Right atrium auricular region (tissue), 2 donors: ENCODE data around the gene FHAD1. TPM values are rescaled to one million over a fixed set of nuclear protein-coding genes. Genes with fewer than 3 reads are reported as not detected.

Experiments
- DNase-seq: peaks from one replicate; pipeline ENCODE4 v3.0.0-alpha.2; 2019; ENCODE audit warnings: low spot score
- H3K27ac ChIP-seq, 2 donors: fragments of 200-600 bp; sonication (generic); 1 replicate in 1 of 2; 2 replicates in 1 of 2; pipeline ENCODE4 v1.5.1; 2016 to 2019
- H3K27me3 ChIP-seq, 2 donors: fragments of 200-600 bp; sonication (generic); one replicate each; pipeline versions ENCODE4 v1.5.1 to v1.6.0; 2017 to 2019
- H3K36me3 ChIP-seq: fragments of 200-600 bp; sonication (generic); one replicate; pipeline ENCODE4 v1.5.1; 2016
- H3K4me1 ChIP-seq, 2 donors: fragments of 200-600 bp; sonication (generic); one replicate each; pipeline versions ENCODE4 v1.5.1 to v1.6.0; 2017 to 2019
- H3K4me3 ChIP-seq, 2 donors: fragments of 200-600 bp; sonication (generic); 1 replicate in 1 of 2; 2 replicates in 1 of 2; pipeline ENCODE4 v1.5.1; 2017 to 2019; ENCODE audit warnings: mild to moderate bottlenecking in 1 of 2, moderate library complexity in 1 of 2
- H3K9me3 ChIP-seq, 2 donors: fragments of 200-600 bp; sonication (generic); one replicate each; pipeline ENCODE4 v1.5.1; 2019
- total RNA-seq, 2 donors: library from RNA; depleted of rRNA; stranded (reverse); fragments of >200 nt; gene quantifications; one replicate each; pipeline ENCODE4 v1.1.0, GENCODE V29; 2016
- TF ChIP-seq, protein P1 (sequence below), 2 donors: fragments of 200-600 bp; sonication (generic); IDR thresholded peaks; one replicate each; pipeline ENCODE4 v1.5.1; 2019; ENCODE audit warnings: antibody characterized with exemption in 2 of 2

Gene FHAD1
- total RNA-seq, 2 donors from 2014 or later = not detected

- no peak for DNase-seq
- Histone ChIP-seq H3K27me3 (no peaks in the 10 kb centered on the region), H3K36me3 (no peaks in the 10 kb centered on the region), H3K9me3 (no peaks in the 10 kb centered on the region), H3K4me3 (no peak overlapping the region), H3K4me1 (no peaks in the 10 kb centered on the region), H3K27ac (no peak overlapping the region)
- TF ChIP-seq, protein P1, sequence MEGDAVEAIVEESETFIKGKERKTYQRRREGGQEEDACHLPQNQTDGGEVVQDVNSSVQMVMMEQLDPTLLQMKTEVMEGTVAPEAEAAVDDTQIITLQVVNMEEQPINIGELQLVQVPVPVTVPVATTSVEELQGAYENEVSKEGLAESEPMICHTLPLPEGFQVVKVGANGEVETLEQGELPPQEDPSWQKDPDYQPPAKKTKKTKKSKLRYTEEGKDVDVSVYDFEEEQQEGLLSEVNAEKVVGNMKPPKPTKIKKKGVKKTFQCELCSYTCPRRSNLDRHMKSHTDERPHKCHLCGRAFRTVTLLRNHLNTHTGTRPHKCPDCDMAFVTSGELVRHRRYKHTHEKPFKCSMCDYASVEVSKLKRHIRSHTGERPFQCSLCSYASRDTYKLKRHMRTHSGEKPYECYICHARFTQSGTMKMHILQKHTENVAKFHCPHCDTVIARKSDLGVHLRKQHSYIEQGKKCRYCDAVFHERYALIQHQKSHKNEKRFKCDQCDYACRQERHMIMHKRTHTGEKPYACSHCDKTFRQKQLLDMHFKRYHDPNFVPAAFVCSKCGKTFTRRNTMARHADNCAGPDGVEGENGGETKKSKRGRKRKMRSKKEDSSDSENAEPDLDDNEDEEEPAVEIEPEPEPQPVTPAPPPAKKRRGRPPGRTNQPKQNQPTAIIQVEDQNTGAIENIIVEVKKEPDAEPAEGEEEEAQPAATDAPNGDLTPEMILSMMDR (IDR thresholded peaks at IDR 0.05) = no peak
Observed at GRCh38 chr1:15362737-15363128, 115.7 kb downstream of the FHAD1 start.

GRCh38 chr1:15364740-15365139 lies 117.7 kb downstream of the FHAD1 start:
- no peak for DNase-seq

DNA sequence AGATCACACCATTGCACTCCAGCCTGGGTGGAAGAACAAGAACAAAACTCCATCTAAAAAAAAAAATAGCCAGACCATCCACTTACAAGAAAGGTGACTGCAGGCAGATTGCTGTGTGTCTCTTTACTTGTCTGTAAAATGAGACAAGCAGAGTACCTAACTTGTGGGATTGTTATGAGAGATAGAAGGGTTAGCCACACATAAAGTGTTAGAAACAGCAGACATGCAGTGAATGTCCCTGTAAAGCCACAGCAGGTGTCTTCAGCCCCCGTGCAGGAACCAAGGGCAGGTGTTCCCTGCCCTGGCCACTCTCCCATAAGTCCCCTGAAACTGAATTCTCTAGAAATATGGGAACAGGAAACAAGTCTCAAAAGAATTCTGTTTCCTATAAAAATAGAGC lies 121.9 kb downstream of the FHAD1 start:
- H3K9me3 ChIP-seq = no peaks in the 10 kb centered on the region
- TF ChIP-seq, protein P1 (IDR thresholded peaks at IDR 0.05) = no peak
- H3K27ac ChIP-seq = no peak overlapping the region
- no peak overlapping the region for H3K4me3 ChIP-seq
- no peak for DNase-seq
- H3K27me3 ChIP-seq = no peaks in the 10 kb centered on the region
- H3K36me3 ChIP-seq = no peaks in the 10 kb centered on the region
- H3K4me1 ChIP-seq = peaks cover 0 to 15% of the 10 kb centered on the region in 2 donors

More at GRCh38 chr1:15364740-15365139, 117.7 kb downstream of the FHAD1 start:
- TF ChIP-seq, protein P1 (IDR thresholded peaks at IDR 0.05) = no peak
- H3K4me1 ChIP-seq = no peaks in the 10 kb centered on the region
- no peak overlapping the region for H3K4me3 ChIP-seq
- no peaks in the 10 kb centered on the region for H3K36me3 ChIP-seq
- H3K9me3 ChIP-seq = no peaks in the 10 kb centered on the region
- no peaks in the 10 kb centered on the region for H3K27me3 ChIP-seq
- no peak overlapping the region for H3K27ac ChIP-seq

DNA sequence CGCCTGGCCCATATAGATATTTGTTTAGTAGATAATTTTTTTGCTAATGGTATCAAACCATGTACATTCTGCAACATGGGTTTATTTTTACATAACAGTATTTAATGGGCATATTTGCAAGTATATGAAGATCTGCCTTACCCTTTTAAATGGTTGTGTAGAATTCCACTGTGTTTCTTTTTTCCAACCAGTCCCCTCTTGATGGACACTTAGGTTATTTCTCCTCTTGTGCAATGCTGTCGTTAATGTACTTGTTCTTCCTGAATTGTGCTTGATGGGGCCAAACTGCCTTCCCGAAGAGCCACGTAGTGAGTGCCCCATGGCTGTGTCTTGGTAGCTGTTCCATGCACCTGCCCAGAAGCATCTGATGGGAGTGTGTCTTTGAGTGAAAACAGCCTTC lies 123.2 kb downstream of the FHAD1 start:
- DNase-seq = no peak

DNA sequence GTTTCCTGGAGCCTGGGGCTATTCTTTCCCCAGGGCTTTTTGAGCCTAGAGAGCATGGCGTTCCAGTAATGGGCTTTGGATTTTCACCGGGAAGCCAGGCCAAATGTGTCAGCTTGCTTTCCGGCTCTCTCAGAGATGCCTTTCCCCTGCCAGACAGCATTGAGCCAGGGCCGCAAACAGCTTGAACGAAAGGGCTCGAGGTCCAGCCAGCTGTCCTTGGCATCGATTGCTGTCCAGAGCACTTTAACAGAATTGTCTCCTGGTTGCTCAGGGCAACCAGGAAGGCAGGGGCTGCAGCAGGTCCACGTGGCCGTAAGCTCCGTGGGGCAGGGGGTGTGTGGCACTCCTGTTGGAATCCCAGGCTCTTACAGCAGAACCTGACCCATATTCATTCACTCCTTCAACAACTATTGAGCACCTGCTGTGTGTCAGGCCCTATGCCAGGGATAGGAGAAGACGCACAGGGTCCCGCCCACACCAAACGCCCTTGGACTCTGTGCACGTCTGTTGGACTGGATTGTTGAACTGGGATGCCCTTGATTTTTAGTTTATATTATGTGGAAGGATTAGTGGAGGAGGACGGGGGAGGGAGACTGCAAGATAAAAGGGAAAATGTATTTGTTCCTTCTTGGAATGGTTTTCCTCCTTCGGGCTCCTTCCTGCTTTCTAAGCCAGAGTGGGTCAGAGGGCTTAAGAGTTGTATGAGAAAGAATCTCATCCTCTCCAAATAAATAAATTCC lies 123.9 kb downstream of the FHAD1 start:
- DNase-seq = no peak
- Histone ChIP-seq H3K4me1 (peaks cover 0 to 15% of the 10 kb centered on the region in 2 donors), H3K27ac (no peak overlapping the region), H3K9me3 (no peaks in the 10 kb centered on the region), H3K4me3 (no peak overlapping the region), H3K27me3 (no peaks in the 10 kb centered on the region), H3K36me3 (no peaks in the 10 kb centered on the region)
- TF ChIP-seq, protein P1 (IDR thresholded peaks at IDR 0.05) = no peak

More for the DNA sequence above, 123.2 kb downstream of the FHAD1 start:
- H3K36me3 ChIP-seq = no peaks in the 10 kb centered on the region
- peaks cover 0 to 15% of the 10 kb centered on the region in 2 donors for H3K4me1 ChIP-seq
- no peak overlapping the region for H3K27ac ChIP-seq
- H3K4me3 ChIP-seq = no peak overlapping the region
- TF ChIP-seq, protein P1 (IDR thresholded peaks at IDR 0.05) = no peak
- no peaks in the 10 kb centered on the region for H3K27me3 ChIP-seq
- H3K9me3 ChIP-seq = no peaks in the 10 kb centered on the region
